RWPE1 (cell line): Measurements from ENCODE around the gene CPAMD8.
A peak's percentile ranks its signal among the peaks of the same experiment; 100 is the strongest.
"Not testable (repeated sequence)": the region's sequence is repeated elsewhere in the genome, so short reads cannot be mapped to it uniquely, and the experiment has no call there.

Experiments
- CTCF ChIA-PET: fragments of 350-600 bp; sonication (Branson Sonifier 250); formaldehyde crosslinking; extraction: SDS; loops from one replicate; lab custom pipeline; 2021; lab: Yijun Ruan, JAX
- POLR2A ChIA-PET: fragments of 400-600 bp; formaldehyde crosslinking; extraction: SDS; loops from one replicate; lab custom pipeline; 2020; ENCODE audit warnings: antibody characterized with exemption; ENCODE audit not compliant: low non-redundant PET; lab: Yijun Ruan, JAX
- DNase-seq: peaks from one replicate; pipeline ENCODE4 v3.0.0; 2012; ENCODE audit warnings: low spot score
- H3K27ac ChIP-seq: fragments of 450-650 bp; 2 replicates; pipeline ENCODE4 v1.5.1; 2017
- TF ChIP-seq, protein P1 (sequence below): fragments of 450-650 bp; conservative IDR thresholded peaks from 2 replicates; pipeline ENCODE4 v1.5.1; 2017; ENCODE audit warnings: low read depth, mild to moderate bottlenecking

CPAMD8 gene

GRCh38 chr19:17036640-17037039 lies 10.0 kb upstream of the CPAMD8 start:
- TF ChIP-seq, protein P1, sequence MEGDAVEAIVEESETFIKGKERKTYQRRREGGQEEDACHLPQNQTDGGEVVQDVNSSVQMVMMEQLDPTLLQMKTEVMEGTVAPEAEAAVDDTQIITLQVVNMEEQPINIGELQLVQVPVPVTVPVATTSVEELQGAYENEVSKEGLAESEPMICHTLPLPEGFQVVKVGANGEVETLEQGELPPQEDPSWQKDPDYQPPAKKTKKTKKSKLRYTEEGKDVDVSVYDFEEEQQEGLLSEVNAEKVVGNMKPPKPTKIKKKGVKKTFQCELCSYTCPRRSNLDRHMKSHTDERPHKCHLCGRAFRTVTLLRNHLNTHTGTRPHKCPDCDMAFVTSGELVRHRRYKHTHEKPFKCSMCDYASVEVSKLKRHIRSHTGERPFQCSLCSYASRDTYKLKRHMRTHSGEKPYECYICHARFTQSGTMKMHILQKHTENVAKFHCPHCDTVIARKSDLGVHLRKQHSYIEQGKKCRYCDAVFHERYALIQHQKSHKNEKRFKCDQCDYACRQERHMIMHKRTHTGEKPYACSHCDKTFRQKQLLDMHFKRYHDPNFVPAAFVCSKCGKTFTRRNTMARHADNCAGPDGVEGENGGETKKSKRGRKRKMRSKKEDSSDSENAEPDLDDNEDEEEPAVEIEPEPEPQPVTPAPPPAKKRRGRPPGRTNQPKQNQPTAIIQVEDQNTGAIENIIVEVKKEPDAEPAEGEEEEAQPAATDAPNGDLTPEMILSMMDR: no peak
- DNase-seq: no peak
- H3K27ac ChIP-seq: no peak overlapping the region
- ChIA-PET POLR2A (no interaction called here), CTCF (interaction anchor here (1.3 kb wide), 1 partner anchor 137 kb away, joined by 3 read pairs; no protein-coding TSS in a partner anchor)

DNA sequence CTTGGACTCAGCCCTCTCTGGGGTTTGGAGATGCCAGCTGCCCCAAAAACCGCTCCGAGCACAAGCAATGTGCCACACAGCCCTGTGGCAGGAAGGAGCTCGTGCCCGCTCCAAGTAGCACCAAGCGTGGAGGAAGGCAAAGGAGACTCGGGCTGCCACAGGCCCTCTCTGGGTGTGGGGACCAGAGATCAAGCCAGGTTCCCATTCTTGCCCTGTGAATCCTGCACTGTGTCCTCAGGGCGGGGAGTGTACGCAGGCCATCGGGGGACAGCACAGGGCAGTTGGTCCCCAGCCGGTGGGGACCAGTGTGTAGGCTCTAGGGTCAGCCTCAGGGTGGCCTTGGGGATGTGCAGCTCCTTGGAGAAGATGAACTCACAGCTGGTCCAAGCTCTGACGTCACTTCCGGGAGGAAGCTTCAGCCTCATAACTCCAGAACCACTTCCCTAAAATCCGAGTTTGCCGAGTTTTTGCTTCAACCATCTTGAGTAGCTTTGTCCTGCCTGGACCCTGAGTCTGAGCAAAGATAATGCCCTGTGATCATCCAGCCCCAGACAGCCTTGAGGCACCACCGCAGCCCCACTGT lies 9.3 kb upstream of the CPAMD8 start:
- ChIA-PET POLR2A (no interaction called here), CTCF (interaction anchor here (1.3 kb wide), 1 partner anchor 136 kb away, joined by 3 read pairs; no protein-coding TSS in a partner anchor)
- no peak for DNase-seq
- no peak overlapping the region for H3K27ac ChIP-seq
- TF ChIP-seq, protein P1: no peak

DNA sequence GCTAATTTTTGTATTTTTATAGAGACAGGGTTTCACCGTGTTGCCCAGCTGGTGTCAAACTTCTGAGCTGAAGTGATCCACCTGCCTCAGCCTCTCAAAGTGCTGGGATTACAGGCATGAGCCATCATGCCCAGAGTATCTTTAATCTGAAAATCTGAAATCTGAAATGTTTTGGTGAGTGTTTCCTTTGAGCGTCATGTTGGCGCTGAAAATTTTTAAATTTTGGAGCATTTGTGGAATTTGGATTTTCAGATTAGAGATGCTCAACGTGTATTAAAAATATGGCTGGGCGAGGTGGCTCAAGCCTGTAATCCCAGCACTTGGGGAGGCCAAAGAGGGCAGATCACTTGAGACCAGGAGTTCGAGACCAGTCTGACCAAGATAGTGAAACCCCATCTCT lies 5.1 kb upstream of the CPAMD8 start:
- H3K27ac ChIP-seq: no peak overlapping the region
- ChIA-PET CTCF (interaction anchor here (0.7 kb wide), 1 partner anchor 393 kb away, joined by 3 read pairs; no protein-coding TSS in a partner anchor), POLR2A (no interaction called here)
- DNase-seq: no peak
- TF ChIP-seq, protein P1: no peak

DNA sequence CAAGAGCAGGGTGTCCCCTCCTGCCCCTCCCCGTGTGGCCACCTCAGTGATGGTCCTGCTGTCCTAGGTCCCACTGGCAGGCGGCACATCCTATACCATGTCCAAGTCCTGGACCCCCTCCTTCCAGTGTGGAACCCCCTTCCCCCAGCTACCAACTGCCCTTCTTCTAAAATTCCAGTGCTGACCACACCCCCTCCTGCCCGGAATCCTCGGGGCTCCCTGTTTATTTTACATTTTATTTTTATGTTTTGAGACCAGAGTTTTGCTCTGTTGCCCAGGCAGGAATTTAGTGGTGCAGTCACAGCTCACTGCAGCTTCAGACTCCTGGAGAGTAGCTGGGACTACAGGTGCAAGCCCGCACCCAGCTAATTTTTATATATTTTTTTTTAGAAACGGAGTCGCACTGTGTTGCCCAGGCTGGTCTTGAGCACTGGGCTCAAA lies 945 bp upstream of the CPAMD8 start:
- ChIA-PET POLR2A (no interaction called here), CTCF (no interaction called here)
- TF ChIP-seq, protein P1: no peak
- no peak for DNase-seq
- H3K27ac ChIP-seq: no peak overlapping the region

DNA sequence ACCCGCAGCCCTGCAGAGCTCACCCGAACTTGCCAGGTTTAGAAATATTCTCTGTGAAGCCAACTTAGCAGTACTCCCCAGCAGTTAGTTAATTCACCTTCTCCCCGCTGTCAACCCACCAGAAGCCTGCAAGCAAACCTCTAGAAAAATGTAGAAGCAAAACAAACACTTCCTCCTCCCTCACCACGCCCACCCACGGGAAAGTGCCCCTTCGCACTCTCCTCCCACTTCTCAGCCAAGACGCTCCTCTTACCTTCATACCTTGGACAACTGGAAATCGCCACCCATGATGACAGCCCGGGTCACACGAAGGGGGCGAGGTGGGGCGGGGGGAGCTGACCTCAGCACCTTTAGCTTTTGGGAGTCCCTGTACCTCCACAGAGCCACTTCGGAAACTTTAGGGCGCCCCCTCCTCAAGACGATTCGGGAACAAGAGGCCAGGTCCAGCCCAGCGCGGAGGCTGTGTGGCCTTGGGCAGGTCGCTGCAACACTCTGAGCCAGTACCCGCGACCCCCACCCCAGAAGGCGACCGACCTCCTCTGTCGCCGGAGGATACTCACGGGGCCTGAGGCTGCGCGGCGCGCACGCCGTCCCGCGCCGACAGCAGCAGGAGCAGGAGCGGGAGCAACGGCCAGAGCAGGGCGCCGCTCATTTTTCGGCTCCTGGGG lies 485 bp downstream of the CPAMD8 start:
- TF ChIP-seq, protein P1: no peak
- no peak overlapping the region for H3K27ac ChIP-seq
- CTCF ChIA-PET: no interaction called here
- DNase-seq: no peak
- POLR2A ChIA-PET: no interaction called here

GRCh38 chr19:17025361-17025760 lies 1.2 kb downstream of the CPAMD8 start:
- TF ChIP-seq, protein P1: no peak
- ChIA-PET POLR2A (no interaction called here), CTCF (interaction anchor here (0.7 kb wide), 1 partner anchor 20 kb away, joined by 3 read pairs; no protein-coding TSS in a partner anchor)
- peak overlapping the region; percentile 54 for H3K27ac ChIP-seq
- no peak for DNase-seq

DNA sequence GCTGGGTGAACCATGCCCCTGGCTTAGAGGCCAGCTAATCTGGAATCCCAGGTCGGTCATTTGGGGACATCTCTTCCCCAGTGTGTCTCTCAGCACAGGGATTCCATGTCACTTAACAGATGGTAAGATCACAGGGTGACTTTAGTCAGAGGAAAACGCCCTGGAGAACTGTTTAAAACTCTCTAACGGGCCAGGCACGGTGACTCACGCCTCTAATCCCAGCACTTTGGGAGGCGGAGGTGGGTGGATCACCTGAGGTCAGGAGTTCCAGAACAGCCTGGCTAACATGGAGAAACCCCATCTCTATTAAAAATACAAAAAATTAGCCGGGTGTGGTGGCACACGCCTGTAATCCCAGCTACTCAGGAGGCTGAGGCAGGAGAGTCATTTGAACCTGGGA lies 1.7 kb downstream of the CPAMD8 start:
- H3K27ac ChIP-seq: peak overlapping the region; percentile 54
- POLR2A ChIA-PET, DNase-seq: not testable (repeated sequence)
- CTCF ChIA-PET: interaction anchor here (0.7 kb wide), 1 partner anchor 19 kb away, joined by 3 read pairs; no protein-coding TSS in a partner anchor
